Endothelial cell of umbilical vein (primary cell): ENCODE results near the gene TENM4.
"Not testable (repeated sequence)": the region's sequence is repeated elsewhere in the genome, so short reads cannot be mapped to it uniquely, and the experiment has no call there.

Experiments
- CTCF ChIP-seq, 2 donors: IDR thresholded peaks; 1 replicate in 1 of 2; 2 replicates in 1 of 2; pipeline ENCODE4 v1.5.1; 2011; ENCODE audit warnings: low read length in 2 of 2, mild to moderate bottlenecking in 2 of 2, moderate library complexity in 2 of 2, control low read depth in 1 of 2, inconsistent platforms in 1 of 2, low read depth in 1 of 2; ENCODE audit not compliant: insufficient read depth in 1 of 2; ENCODE audit errors: extremely low read depth in 1 of 2
- EZH2 ChIP-seq: IDR thresholded peaks from 2 replicates; pipeline ENCODE4 v1.6.1; 2012; ENCODE audit warnings: borderline replicate concordance, low read depth, mild to moderate bottlenecking, moderate library complexity, low read length, inconsistent platforms; ENCODE audit not compliant: severe bottlenecking
- FOS ChIP-seq: IDR thresholded peaks from 2 replicates; pipeline ENCODE4 v1.6.1; 2011; ENCODE audit warnings: mild to moderate bottlenecking, low read length, moderate library complexity, borderline replicate concordance; ENCODE audit not compliant: insufficient read depth
- GATA2 ChIP-seq: IDR thresholded peaks from 2 replicates; pipeline ENCODE4 v1.7.0; 2011; ENCODE audit warnings: low read depth, mild to moderate bottlenecking, moderate library complexity, mixed read lengths, low read length; ENCODE audit not compliant: insufficient read length, insufficient read depth
- JUN ChIP-seq: IDR thresholded peaks from 2 replicates; pipeline ENCODE4 v1.6.1; 2011; ENCODE audit warnings: borderline replicate concordance, low read depth; ENCODE audit not compliant: insufficient read length, insufficient read depth
- MAX ChIP-seq: IDR thresholded peaks from 2 replicates; pipeline ENCODE4 v1.6.1; 2011; ENCODE audit not compliant: insufficient read depth, insufficient read length
- MYC ChIP-seq: IDR thresholded peaks from one replicate; pipeline ENCODE4 v1.6.1; 2011; ENCODE audit warnings: mild to moderate bottlenecking, low read depth, low read length
- POLR2A ChIP-seq: IDR thresholded peaks from 2 replicates; pipeline ENCODE4 v1.6.1; 2012; ENCODE audit warnings: low read depth, mild to moderate bottlenecking, control low read depth, low read length
- POLR2AphosphoS5 ChIP-seq: IDR thresholded peaks from 2 replicates; pipeline ENCODE4 v1.6.1; 2012; ENCODE audit warnings: low read depth, mild to moderate bottlenecking, control low read depth, low read length, moderate library complexity; ENCODE audit not compliant: insufficient read depth

- not testable (repeated sequence) for TF ChIP-seq POLR2A; CTCF (IDR thresholded peaks at IDR 0.05; ENCODE audit: extremely low read depth in 1 of 2, insufficient read depth in 1 of 2, low read depth in 1 of 2, low read length in 2 of 2); JUN; EZH2; MAX; POLR2AphosphoS5; GATA2; FOS; MYC
Measured at GRCh38 chr11:78827291-78827690, 613.5 kb downstream of the TENM4 start.
